GM06990 (cell line): ENCODE data around the gene ADIPOQ.
"Not testable (repeated sequence)": the region's sequence is repeated elsewhere in the genome, so short reads cannot be mapped to it uniquely, and the experiment has no call there.

Source experiments
- DNase-seq: peaks from one replicate; pipeline ENCODE4 v3.0.0-alpha.2; 2011; ENCODE audit not compliant: insufficient read length; ENCODE audit errors: extremely low read depth
- H3K27me3 ChIP-seq: replicated peaks from 2 replicates; pipeline ENCODE4 v1.6.0; 2011; ENCODE audit warnings: low read length; ENCODE audit not compliant: control insufficient read depth, insufficient read depth
- H3K36me3 ChIP-seq: 2 replicates; pipeline ENCODE4 v1.5.1; 2011; ENCODE audit warnings: low read length; ENCODE audit not compliant: control insufficient read depth, insufficient read depth
- H3K4me3 ChIP-seq: replicated peaks from 2 replicates; pipeline ENCODE4 v1.5.1; 2011; ENCODE audit warnings: low read depth, mild to moderate bottlenecking, control low read depth, low read length
- CTCF ChIP-seq: IDR thresholded peaks from 2 replicates; pipeline ENCODE4 v1.5.1; 2011; ENCODE audit warnings: low read length, control low read depth, mild to moderate bottlenecking, inconsistent platforms; ENCODE audit not compliant: insufficient read depth, poor library complexity, severe bottlenecking

ADIPOQ gene

GRCh38 chr3:186901135-186901734 is 58.7 kb downstream of the ADIPOQ start:
- no peak for TF ChIP-seq CTCF
- Histone ChIP-seq H3K27me3 (no peaks in the 10 kb centered on the region), H3K4me3 (no peak overlapping the region), H3K36me3 (no peaks in the 10 kb centered on the region)
- DNase-seq: no peak

- H3K27me3 ChIP-seq: no peaks in the 10 kb centered on the region
- no peak for DNase-seq
- no peak overlapping the region for H3K4me3 ChIP-seq
- H3K36me3 ChIP-seq: no peaks in the 10 kb centered on the region
- no peak for TF ChIP-seq CTCF
These were observed 59.6 kb downstream of the ADIPOQ start for GRCh38 chr3:186902154-186902553.

GRCh38 chr3:186902713-186903112 is 60.2 kb downstream of the ADIPOQ start:
- H3K4me3 ChIP-seq: no peak overlapping the region
- DNase-seq: no peak
- no peaks in the 10 kb centered on the region for H3K36me3 ChIP-seq
- no peaks in the 10 kb centered on the region for H3K27me3 ChIP-seq
- no peak for TF ChIP-seq CTCF

- H3K4me3 ChIP-seq, H3K27me3 ChIP-seq, H3K36me3 ChIP-seq, DNase-seq: not testable (repeated sequence)
These were observed 61.2 kb downstream of the ADIPOQ start for GRCh38 chr3:186903676-186904075.

GRCh38 chr3:186907075-186907474 is 64.6 kb downstream of the ADIPOQ start:
- not testable (repeated sequence) for H3K4me3 ChIP-seq, H3K36me3 ChIP-seq, DNase-seq, H3K27me3 ChIP-seq
